GM18526 (cell line): ENCODE data around the gene FLYWCH1.

ENCODE experiments used
- POLR2A ChIP-seq: IDR thresholded peaks from 3 replicates; pipeline ENCODE4 v1.6.1; 2011; ENCODE audit not compliant: insufficient read length; ENCODE audit errors: extremely low read depth

The FLYWCH1 gene

DNA sequence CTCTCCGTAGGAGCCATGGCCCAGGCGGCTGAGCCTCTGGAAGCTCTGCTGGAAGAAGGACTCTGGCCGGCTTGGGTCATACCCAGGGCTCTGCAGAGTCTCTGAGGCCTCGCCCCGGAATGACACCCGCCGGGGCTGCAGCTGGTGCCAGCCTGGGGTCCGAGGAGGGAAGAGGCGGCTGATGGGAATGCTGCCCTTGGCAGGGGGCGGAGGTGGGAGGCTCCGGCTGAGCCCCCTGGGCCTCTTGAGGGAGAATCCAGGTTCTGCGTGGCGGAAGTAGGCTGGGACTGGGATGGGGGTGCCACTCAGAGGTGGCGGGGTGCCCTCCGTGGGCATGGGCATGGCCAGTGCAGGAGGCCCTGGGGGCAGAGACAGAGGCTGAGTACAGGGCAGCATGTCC, 64.9 kb downstream of the FLYWCH1 start:
- no peak for TF ChIP-seq POLR2A

DNA sequence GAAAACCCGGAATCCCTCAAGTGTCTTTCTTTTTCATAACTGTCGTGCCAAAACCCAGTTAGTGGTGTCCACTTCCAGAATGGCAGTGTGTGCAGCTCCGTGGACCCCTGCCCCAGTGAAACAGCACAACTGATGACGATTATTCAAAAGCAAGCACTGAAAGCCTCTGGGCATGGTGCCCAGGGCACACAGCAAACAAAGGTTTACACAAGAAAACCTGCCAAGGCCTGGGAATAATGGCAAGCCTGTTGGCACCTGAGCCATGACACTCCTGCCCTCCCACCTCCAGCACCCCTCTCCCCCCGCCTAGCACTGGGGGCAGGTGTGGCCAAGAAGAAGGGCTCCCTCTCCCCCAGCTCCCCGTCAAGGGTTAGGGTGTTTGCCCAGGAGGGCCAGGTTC, 65.7 kb downstream of the FLYWCH1 start:
- TF ChIP-seq POLR2A: no peak

DNA sequence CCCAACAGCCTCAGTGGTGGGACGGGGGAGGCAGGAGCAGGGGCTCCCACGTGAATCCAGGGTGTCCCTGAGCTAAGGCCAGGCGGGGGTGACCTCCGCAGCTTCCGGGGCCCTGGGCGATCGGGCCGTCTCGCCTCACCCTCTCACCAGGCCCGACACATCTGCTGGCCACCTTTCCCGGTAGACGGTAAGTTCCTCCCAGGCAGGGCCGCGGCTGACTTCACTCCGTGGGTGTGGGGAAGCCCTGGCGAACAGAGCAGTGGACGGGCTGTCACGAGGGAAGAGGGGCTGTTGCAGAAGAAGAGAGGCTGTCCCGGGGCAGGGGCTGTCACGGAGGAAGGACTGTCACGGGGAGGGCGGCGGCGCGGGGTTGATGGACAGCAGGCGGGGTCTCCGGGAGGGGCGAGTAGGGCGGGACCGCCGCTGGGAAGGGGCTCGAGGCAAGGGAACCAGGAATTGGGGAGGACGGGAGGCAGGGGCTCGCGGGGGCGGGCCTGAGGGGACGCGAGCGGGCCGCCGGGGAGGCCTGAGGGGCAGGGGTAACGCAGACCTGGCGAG, 68.0 kb downstream of the FLYWCH1 start:
- TF ChIP-seq POLR2A: no peak

DNA sequence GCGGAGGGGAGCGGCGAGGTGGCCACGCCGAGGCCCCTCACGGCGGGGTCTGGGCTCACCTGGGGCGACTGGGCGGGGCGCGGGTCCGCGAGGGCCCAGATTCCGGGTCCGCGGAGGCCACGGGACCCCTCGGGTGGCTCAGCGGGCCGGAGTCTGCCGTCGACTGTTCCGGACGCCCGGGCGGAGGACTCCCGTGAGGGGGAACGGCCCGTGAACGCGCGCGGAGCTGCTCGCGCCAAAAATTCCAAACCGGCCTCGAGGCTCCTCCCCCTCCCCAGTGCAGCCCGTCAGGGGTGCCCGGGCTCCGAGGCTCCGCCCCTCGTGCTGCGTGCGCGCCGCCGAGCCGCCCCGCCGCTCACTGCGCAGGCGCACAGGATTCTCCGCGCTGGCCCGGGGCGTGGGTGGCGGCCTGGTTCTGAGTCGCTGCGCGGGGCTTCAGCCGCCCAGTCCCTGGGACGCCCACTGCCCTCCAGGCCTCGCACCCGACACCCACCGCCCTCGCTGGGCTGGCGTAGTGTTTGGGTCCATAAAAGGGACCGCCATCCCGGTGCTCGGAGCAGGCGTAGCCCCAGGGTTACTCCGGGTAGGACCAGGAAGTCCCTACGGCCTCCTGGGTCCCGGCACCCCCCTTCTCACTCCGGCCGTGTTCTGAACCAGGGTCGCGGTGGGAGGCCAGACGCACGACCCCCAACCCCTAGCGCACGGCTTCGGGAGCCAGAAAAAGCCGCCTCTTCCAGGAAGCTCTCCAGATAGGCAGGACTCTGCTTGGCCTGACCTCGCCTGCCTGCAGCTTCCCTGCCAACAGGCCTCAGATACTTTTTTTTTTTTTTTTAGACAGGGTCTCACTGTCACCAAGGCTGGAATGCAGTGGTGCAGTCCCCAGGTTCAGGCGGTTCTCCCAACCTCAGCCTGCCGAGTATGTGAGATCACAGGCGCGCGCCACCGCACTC, 68.8 kb downstream of the FLYWCH1 start, which contains the start of gene PKMYT1:
Gene PKMYT1, minus strand, starts transcription at position 220 of the 950 bp plus-strand sequence. CDS start 789 bp downstream, outside the sequence.
- peak; percentile 96 for TF ChIP-seq POLR2A

DNA sequence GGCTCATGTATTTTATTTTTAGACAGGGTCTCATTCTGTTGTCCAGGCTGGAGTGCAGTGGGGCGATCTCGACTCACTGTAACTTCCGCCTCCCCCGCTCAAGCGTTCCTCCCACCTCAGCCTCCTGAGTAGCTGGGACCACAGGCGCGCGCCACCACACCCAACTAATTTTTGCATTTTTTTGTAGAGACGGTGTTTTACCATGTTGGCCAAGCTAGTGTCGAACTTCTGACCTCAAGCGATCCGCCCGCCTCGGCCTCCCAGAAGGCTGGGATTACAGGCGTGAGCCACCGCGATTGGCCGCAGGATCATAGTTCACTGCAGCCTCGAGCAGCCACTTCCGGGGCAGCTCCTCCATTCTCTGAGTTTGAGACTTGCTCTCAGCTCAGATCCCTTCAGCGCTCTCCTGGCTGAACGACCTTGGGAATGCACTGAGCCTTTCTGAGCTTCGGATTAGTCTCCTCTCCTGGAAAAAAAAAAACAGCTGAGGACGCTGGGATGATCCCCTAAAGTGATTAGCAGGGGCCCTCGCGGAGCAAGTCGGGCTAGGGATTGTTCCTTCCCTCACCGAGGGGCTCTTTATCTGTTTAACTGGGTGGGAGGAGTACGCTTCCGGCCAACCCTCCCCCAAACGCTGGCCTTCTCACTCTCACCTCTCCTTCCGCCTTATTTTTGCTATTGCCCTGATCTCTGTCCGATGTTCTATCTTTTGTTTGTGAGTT, 69.6 kb downstream of the FLYWCH1 start:
- no peak for TF ChIP-seq POLR2A

DNA sequence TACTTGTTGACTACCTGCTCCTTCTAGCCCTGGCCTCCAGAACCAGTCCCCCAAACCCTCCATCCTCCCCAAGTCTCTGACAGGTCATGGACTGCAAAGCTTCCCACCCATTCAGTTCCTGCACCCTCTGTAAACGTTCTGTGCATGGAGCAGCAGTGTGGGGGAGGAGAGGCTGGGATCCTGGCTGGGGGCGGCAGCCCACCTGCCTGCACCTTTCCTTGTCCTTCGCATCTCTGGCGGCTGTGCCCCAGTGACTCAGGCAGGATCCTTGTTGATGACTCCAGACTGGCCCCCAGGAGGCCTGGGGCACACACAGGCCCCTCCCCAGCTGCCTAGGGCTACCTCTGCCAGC, 70.1 kb downstream of the FLYWCH1 start:
- TF ChIP-seq POLR2A: no peak

DNA sequence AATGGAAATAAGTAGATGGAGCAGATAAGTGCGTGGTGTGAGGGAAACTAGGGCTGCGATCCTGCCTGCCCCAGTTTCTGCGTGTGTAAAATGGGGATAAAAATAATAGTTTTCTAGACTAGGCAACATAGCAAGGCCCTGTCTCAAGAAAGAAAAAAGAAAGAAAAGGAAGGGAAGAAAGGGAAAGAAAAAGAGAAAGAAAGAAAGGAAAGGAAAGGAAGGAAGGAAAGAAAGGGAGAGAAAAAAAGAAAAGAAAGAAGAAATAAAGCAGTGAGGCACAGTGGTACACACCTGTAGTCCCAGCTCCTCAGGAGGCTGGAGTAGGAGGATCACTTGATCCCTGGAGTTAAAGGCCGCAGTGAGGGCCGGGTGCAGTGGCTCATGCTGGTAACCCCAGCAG, 70.7 kb downstream of the FLYWCH1 start:
- no peak for TF ChIP-seq POLR2A

DNA sequence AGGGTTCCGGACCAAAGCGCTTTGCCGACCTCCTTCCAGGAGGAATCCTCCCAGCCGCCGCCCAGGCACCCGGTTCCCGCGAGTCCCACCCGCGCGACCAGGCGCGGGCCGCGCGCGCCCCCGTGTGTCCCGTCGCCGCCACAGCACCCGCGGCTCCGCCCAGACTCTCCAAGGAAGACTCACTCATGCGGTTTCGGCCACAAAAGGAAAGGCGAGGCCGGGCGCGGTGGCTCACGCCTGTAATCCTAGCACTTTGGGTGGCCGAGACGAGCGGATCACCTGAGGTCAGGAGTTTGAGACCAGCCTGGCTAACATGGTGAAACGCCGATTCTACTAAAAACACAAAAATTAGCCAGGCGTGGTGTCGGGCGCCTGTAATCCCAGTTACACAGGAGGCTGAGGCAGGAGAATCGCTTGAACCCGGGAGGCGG, 72.0 kb downstream of the FLYWCH1 start:
- no peak for TF ChIP-seq POLR2A

DNA sequence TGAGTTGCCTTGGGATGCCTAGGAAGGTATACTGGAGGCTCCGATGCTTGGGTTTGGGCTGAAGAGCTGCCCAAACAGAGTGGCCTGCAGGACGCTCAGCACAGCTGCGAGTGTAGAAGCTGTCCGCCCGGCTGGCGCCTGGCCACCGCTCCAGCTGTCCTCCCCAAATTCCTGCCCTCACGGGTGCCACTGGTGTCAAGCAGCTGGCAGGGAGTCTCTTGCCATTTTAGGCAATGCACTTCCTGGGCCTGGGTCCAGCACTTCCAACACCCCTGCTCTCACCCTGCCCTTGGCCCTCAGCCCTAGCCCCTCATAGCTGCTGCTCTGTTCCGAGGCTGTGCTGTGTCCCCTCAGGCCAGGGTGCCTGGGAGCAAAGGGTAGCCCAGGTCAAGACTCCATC, 73.7 kb downstream of the FLYWCH1 start:
- no peak for TF ChIP-seq POLR2A

DNA sequence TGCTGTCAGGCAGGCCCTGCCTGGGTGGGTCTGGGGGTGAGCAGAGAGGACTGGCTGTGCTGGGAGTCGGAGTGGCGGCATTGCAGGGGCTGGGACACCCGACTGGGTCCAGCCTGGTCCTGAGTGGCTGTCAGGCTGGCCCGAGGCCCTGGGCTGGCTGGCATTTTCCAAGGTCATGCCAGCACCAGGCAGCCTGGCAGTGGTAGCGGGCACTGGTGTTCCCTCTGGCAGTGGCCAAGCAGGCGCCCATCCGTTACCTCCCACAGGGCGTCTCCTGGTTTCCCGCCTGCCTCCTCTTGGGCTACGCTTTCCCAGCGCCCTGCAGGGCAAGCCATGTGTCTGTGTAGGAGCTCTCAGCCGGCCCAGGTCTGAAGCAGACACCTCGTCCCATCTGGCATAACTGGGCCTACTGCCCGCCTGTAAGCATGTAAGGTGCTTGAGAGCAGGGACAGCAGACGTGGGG, 74.2 kb downstream of the FLYWCH1 start:
- no peak for TF ChIP-seq POLR2A

DNA sequence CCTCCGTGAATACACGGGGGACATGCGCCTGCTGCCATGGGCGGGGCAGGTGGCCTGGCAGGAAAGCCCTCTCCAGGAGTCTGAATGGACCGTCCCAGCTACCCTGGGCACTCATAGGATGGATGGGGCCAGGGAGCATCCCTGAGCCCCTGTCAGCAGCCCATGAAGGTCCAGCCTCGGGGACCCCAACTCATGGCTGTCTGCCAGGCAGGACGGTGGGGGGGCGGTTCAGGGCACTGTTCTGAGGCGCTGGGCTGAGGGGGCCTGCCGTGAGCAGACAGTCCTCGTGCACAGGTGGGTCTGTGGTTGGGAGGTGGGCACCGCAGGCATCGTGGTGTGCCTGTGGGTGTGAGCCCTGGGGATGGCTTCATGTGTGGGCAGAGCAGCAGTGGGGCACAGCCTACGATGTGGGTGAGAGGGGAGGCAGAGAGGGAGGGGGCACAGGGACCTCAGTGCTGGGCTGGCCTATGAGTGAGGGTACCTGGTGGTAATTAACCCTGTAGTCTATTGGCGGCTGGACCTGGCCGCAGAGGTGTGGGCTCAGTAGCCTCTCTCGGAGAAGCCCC, 75.0 kb downstream of the FLYWCH1 start:
- TF ChIP-seq POLR2A: no peak

DNA sequence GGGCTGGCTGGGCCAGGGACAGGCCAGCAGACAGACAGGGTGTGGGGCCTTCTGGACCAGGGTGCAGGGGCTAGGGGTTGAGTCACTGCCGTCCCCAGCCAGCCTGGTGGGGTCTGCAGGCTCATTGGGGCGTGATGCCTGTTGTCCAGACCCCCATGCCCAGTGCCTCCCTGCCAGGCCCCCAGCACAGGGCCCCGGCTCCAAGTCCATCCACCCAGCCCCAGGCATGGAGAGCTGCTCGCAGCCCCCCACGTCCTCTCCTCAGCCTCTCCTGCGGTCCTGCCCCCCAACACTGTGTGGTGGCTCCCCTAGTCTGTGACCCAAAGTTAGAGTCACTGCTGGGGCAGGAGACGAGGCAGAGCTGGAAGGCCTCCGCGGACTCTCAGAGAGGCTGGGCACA, 75.6 kb downstream of the FLYWCH1 start:
- TF ChIP-seq POLR2A: no peak

DNA sequence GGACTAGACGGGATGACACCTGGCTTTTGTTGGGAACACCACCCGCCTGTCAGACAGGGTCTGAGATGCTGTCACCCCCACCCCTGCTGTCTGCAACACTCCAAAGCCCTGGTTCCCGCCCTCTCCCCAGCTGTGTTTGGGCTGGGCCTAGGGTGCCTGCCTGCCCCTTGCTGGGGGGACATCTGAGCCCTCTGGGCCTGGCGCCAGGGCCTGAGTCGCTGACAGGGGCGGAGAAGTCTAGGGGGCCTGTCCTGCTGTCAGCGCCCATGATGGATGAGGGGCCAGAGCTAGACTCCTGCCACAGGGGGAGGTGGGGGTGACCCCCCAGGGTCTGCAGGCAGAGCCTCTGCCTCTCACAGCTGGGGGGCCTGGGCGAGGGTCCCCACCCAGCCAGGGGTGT, 76.1 kb downstream of the FLYWCH1 start:
- no peak for TF ChIP-seq POLR2A

DNA sequence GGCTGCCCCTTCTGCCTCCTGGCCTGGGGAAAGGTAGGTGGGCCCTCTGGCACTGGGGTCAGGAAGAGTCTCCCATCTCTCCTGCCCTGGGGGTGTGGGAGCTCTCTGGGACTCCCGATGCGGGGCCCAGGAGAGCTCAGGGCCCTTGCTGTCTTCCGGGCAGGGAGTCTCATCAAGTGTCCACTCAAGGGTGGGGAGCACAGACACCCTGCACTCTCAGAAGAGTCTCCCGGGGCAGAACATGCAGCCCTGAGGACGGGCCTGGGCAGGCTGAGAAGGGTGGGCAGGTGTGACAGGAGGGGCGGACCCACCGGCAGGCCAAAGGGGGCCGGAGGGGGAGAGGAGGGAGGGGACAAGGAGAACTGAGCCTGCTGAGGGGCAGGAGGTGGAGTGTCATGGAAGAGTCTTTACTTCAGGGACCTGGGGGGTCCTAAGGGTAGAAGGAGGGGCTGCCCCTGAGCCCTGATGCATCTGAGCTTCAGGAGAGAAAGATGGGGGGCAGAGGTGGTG, 76.9 kb downstream of the FLYWCH1 start:
- TF ChIP-seq POLR2A: no peak

DNA sequence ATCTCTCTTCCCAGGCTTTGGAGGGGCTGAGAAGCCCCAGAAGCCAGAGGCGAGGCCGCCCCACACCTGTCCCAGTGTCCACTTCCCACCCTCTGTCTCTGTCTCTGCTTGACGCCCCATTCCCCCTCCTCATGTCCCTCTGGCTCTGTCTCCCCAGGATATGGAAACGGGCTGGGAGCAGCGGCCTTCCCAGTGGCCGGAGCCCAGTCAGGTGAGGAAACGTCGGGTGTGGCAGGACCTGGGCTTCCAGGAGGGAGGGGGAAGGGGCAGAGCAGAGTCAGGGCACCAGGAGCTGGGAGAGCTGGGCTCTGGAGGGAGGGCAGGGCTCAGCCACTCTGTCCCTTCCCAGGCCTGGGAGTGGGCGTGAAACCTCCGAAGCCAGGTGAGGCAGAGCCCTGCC, 79.2 kb downstream of the FLYWCH1 start:
- no peak for TF ChIP-seq POLR2A
